Stomach (tissue), 9 donors: Measurements from ENCODE around the gene DNAJC8. TPM values are rescaled to one million over a fixed set of nuclear protein-coding genes. Genes with fewer than 3 reads are reported as not detected.

ENCODE experiments used
- DNase-seq, 2 donors: peaks; one replicate each; pipeline versions ENCODE4 v3.0.0 to v3.0.0-alpha.2; 2013 to 2019
- H3K27ac ChIP-seq, 5 donors: fragments of 200-600 bp in 4 of 5; sonication (generic) in 4 of 5; one replicate each; pipeline ENCODE4 v1.5.1; 2013 to 2019; ENCODE audit warnings: mild to moderate bottlenecking in 1 of 5, moderate library complexity in 1 of 5
- H3K27me3 ChIP-seq, 3 donors: fragments of 200-600 bp; sonication (generic); one replicate each; pipeline ENCODE4 v1.5.1; 2017 to 2019; ENCODE audit warnings: mixed run types in 1 of 3
- H3K36me3 ChIP-seq, 4 donors: fragments of 200-600 bp; sonication (generic); 1 replicate in 3 of 4; 2 replicates in 1 of 4; pipeline ENCODE4 v1.5.1; 2016 to 2019
- H3K4me1 ChIP-seq, 4 donors: fragments of 200-600 bp; sonication (generic); one replicate each; pipeline ENCODE4 v1.5.1; 2016 to 2019
- H3K4me3 ChIP-seq, 4 donors: fragments of 200-600 bp; sonication (generic) in 3 of 4; one replicate each; pipeline ENCODE4 v1.5.1; 2016 to 2019; ENCODE audit warnings: mild to moderate bottlenecking in 1 of 4
- H3K9me3 ChIP-seq, 4 donors: fragments of 200-600 bp; sonication (generic); one replicate each; pipeline ENCODE4 v1.5.1; 2016 to 2019
- EP300 ChIP-seq: sonication (generic); formaldehyde crosslinking; IDR thresholded peaks from one replicate; pipeline ENCODE4 v1.6.1; 2017; ENCODE audit warnings: antibody characterized with exemption
- POLR2A ChIP-seq, 4 donors: fragments of 450-650 bp; IDR thresholded peaks; one replicate each; pipeline ENCODE4 v1.6.1; 2016; ENCODE audit warnings: antibody characterized with exemption in 4 of 4, control low read depth in 2 of 4, mild to moderate bottlenecking in 1 of 4, moderate library complexity in 1 of 4
- POLR2AphosphoS5 ChIP-seq, 3 donors: sonication (generic); formaldehyde crosslinking; IDR thresholded peaks; one replicate each; pipeline ENCODE4 v1.6.1; 2016; ENCODE audit warnings: antibody characterized with exemption in 3 of 3
- WGBS, 5 donors: extraction: QIAGEN DNeasy Blood & Tissue Kit in 3 of 5; methylation state at CpG; one replicate each; pipeline versions ENCODE4 v1.1.5 to v1.1.7; 2013 to 2018; 5-methylcytosine and 5-hydroxymethylcytosine counted together
- intact Hi-C: fragments of 100-400 bp; cut with DNase I; formaldehyde crosslinking; loops from one replicate; pipeline ENCODE4 v1.15.1; 2023; ENCODE audit warnings: low total_unique reads
- polyA plus RNA-seq, 3 donors: library from polyadenylated mRNA; stranded (reverse); fragments of 200-250 nt; gene quantifications; one replicate each; pipeline ENCODE4 v1.2.3, GENCODE V29; 2013
- total RNA-seq, 5 donors: library from RNA; depleted of rRNA; stranded (reverse); fragments of >200 nt; gene quantifications; one replicate each; pipeline versions ENCODE4 v1.1.0 to v1.2.3, GENCODE V29; 2014 to 2016
- TF ChIP-seq, protein P1 (sequence below), 7 experiments: fragments of 450-650 bp in 4 of 7; fragments of 200-600 bp in 3 of 7; sonication (generic) in 3 of 7; IDR thresholded peaks; one replicate each; pipeline ENCODE4 v1.5.1; 2016 to 2019; ENCODE audit warnings: antibody characterized with exemption in 7 of 7, control low read depth in 2 of 7, mild to moderate bottlenecking in 1 of 7
- donor health status: healthy with polysubstance abuse.
- donor health status: Bipolar disorder and iron deficiency.
- donor health status: healthy.

Gene DNAJC8
- total and polyA plus RNA-seq, 8 donors = 38.4 to 111 (median 74.4) TPM

DNA sequence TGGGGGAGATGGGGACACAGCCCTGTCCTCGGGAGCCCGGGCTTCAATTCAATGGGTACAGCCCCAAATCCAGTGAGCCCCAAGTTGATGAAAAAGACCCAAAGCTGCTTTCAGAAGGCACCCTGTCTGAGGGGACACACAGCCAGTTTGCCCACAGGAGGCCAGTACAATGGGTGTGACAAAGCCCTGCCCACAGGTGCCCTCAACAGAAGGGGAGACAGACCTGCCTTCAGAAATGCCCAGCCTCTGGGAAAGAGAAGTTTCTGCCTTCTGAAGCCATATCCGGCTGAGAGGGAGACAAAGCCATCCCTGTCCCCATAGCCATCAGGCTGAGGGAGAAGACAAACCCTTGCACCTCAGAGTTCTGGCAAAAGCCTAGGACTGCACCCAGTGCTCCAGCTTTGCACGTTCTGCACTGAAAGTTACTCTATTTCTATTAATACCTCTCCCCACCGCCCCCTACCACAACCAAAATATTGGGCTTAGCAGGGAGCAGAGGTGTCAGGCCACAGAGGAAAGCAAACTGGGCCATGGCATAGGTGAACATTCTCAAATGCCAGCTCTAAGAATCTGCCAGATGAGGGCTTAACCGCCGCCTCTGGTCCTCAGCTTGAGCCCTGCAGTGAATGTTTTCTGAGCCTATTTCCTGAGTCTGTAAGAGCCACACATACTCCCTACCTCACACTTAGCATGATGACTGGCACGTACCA lies 38.3 kb downstream of the DNAJC8 start:
- no peak overlapping the region for H3K27ac ChIP-seq
- intact Hi-C loops = no loop called here
- H3K27me3 ChIP-seq = no peaks in the 10 kb centered on the region
- peaks cover 9 to 28% (median 23%) of the 10 kb centered on the region in 4 donors for H3K36me3 ChIP-seq
- no peak for TF ChIP-seq POLR2A (IDR thresholded peaks at IDR 0.05)
- no peak for TF ChIP-seq POLR2AphosphoS5 (IDR thresholded peaks at IDR 0.05)
- TF ChIP-seq EP300 = no peak
- TF ChIP-seq, protein P1, sequence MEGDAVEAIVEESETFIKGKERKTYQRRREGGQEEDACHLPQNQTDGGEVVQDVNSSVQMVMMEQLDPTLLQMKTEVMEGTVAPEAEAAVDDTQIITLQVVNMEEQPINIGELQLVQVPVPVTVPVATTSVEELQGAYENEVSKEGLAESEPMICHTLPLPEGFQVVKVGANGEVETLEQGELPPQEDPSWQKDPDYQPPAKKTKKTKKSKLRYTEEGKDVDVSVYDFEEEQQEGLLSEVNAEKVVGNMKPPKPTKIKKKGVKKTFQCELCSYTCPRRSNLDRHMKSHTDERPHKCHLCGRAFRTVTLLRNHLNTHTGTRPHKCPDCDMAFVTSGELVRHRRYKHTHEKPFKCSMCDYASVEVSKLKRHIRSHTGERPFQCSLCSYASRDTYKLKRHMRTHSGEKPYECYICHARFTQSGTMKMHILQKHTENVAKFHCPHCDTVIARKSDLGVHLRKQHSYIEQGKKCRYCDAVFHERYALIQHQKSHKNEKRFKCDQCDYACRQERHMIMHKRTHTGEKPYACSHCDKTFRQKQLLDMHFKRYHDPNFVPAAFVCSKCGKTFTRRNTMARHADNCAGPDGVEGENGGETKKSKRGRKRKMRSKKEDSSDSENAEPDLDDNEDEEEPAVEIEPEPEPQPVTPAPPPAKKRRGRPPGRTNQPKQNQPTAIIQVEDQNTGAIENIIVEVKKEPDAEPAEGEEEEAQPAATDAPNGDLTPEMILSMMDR (IDR thresholded peaks at IDR 0.05) = no peak
- H3K4me1 ChIP-seq = peaks cover 0 to 33% (median 13%) of the 10 kb centered on the region in 4 donors
- WGBS, 5 donors = 72 to 83% (median 80%) methylated on average over 8 of the region's 8 CpGs
- no peak overlapping the region for H3K4me3 ChIP-seq
- H3K9me3 ChIP-seq = no peaks in the 10 kb centered on the region
- no peak for DNase-seq

DNA sequence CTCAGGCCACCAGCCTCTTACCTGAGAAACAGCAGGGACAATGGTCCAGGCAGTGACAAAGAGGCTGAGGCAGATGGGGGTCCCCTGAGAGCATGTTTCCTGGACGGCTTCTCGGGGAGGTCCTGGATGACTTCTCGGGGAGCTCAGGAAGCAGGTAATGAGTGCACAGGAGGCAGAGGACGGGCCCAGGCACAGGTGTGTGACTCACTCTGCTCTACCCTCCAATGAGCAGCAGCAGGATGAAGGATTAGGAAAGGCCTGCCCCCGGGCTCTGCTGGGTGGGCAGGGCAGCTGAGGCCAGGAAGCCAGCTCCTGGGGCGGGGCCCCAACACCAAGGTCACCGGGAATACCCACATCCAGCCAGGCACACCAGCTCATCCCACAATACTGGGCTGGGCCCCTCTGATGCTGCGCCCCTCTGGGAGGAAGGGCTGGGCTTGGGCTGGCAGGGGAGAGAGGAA lies 39.1 kb downstream of the DNAJC8 start:
- no peak overlapping the region for H3K4me3 ChIP-seq
- peaks cover 0 to 27% (median 12%) of the 10 kb centered on the region in 4 donors for H3K4me1 ChIP-seq
- no peak for TF ChIP-seq POLR2AphosphoS5 (IDR thresholded peaks at IDR 0.05)
- TF ChIP-seq POLR2A (IDR thresholded peaks at IDR 0.05) = no peak
- no peaks in the 10 kb centered on the region for H3K9me3 ChIP-seq
- no peaks in the 10 kb centered on the region for H3K27me3 ChIP-seq
- H3K36me3 ChIP-seq = peaks cover 3 to 21% (median 16%) of the 10 kb centered on the region in 4 donors
- DNase-seq = no peak
- WGBS, 5 donors = 56 to 73% (median 58%) methylated on average over 5 to 8 of the region's 8 CpGs
- H3K27ac ChIP-seq = no peak overlapping the region
- intact Hi-C loops = no loop called here

DNA sequence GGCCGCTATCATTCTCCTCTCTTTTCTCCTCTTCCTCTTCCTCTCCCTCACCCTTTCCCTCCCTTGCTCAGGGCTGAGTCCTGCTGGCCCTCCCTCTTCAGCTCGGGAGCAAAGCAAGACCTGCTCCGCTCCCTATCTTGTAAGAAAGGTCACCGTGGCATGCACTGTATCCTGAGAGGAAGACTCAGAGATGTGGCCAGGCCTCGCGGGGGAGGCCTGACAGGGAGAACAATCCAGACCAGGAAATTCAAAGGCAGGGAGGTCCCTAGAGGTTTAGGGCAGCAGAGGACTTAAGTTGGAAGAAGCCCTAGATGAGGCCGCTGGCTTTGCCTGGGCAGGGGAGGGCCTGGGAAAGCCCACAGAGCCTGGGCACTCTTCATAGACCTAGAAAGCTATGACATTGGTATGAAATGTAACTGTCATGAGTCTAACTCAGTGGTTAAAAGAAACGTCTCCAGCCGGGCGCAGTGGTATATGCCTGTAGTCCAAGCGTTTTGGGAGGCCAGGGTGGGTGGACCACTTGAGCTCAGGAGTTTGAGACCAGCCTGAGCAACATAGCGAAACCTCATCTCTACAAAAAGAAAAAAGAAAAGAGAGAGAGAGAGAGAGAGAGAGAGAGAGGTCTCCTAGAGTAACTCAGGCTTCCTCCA lies 41.7 kb downstream of the DNAJC8 start:
- no peak overlapping the region for H3K4me3 ChIP-seq
- peaks cover 0 to 12% (median 5%) of the 10 kb centered on the region in 4 donors for H3K4me1 ChIP-seq
- H3K36me3 ChIP-seq = peaks cover 0 to 5% (median 0%) of the 10 kb centered on the region in 4 donors
- H3K27me3 ChIP-seq = no peaks in the 10 kb centered on the region
- no peaks in the 10 kb centered on the region for H3K9me3 ChIP-seq
- TF ChIP-seq EP300 (no peak), POLR2AphosphoS5 (IDR thresholded peaks at IDR 0.05) (no peak), POLR2A (IDR thresholded peaks at IDR 0.05) (no peak)
- TF ChIP-seq, protein P1 (IDR thresholded peaks at IDR 0.05) = no peak
- intact Hi-C loops = no loop called here
- no peak for DNase-seq
- H3K27ac ChIP-seq = peak overlapping the region in 2 of 5 donors; percentile 26 to 46
- WGBS, 5 donors = 63 to 74% (median 70%) methylated on average over 12 of the region's 12 CpGs

DNA sequence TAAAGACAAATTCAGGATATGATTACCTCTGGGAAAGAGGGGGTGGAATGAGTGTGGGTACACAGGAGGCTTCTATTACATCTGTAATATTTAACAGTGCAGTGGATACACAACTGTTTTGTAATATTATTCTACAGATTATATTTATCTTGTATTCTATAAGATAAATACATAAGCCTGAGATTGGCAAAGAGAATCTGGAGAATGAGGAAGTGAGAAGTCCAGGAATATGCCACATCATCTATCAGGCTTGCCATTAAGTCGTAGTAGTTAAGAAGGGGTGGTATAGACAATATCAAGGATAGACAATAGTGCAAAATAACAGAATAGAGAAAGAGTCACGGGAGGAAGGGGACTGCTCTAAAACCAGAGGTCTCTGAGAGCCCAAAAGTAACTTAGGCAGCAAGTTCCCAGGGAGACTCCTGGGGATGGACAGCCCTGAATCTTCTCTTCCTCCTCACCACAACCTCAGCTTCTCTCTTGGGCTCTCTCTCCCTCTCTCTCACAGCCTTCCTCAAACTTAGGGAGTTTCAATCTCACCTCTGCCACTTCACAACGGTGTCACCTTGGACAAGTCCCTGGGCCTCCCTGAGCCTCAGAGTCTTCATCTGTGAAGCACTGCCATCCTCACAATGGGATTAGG lies 42.4 kb downstream of the DNAJC8 start:
- Histone ChIP-seq H3K27ac (peak overlapping the region in 2 of 5 donors; percentile 26 to 46), H3K9me3 (no peaks in the 10 kb centered on the region), H3K27me3 (no peaks in the 10 kb centered on the region), H3K4me1 (peaks cover 0 to 12% (median 5%) of the 10 kb centered on the region in 4 donors), H3K36me3 (peaks cover 0 to 5% (median 0%) of the 10 kb centered on the region in 4 donors), H3K4me3 (no peak overlapping the region)
- no peak for DNase-seq
- WGBS, 5 donors = 48 to 60% (median 52%) methylated on average over 3 of the region's 3 CpGs
- intact Hi-C loops = no loop called here
- TF ChIP-seq EP300 = no peak
- TF ChIP-seq POLR2A (IDR thresholded peaks at IDR 0.05) = no peak
- no peak for TF ChIP-seq POLR2AphosphoS5 (IDR thresholded peaks at IDR 0.05)
- TF ChIP-seq, protein P1 (IDR thresholded peaks at IDR 0.05) = no peak
